Measurements from ENCODE around the gene GNGT2.

Gene GNGT2

GRCh38 chr17:49223517-49224197, 13.3 kb upstream of the GNGT2 start (continued):
- no peak for TF ChIP-seq ZNF155 (tag by site-specific recombination; IDR thresholded peaks at IDR 0.05)
- no peak for TF ChIP-seq ZNF707 (tag by site-specific recombination; IDR thresholded peaks at IDR 0.05)
- no peak for TF ChIP-seq HOXA7 (CRISPR knock-in tag; IDR thresholded peaks at IDR 0.05; ENCODE audit: borderline replicate concordance)
- peak; percentile 57 for TF ChIP-seq GLIS2 (tag by site-specific recombination; IDR thresholded peaks at IDR 0.05)
- TF ChIP-seq PBX3 (CRISPR knock-in tag; IDR thresholded peaks at IDR 0.05) = 0 out of 2 replicates have a peak, but pooled peaks have one; percentile 15
- TF ChIP-seq IKZF3 (tag by site-specific recombination; IDR thresholded peaks at IDR 0.05) = no peak
- TF ChIP-seq SCRT2 (tag by site-specific recombination; IDR thresholded peaks at IDR 0.05) = peak; percentile 46; the same call in 1 of the 2 replicates
- peak; percentile 34; the same call in 1 of the 2 replicates for TF ChIP-seq ZBTB17 (tag by site-specific recombination; IDR thresholded peaks at IDR 0.05)
- TF ChIP-seq ZNF433 (tag by site-specific recombination; IDR thresholded peaks at IDR 0.05; ENCODE audit: low read depth) = no peak
- TF ChIP-seq ZNF561 (tag by site-specific recombination; IDR thresholded peaks at IDR 0.05; ENCODE audit: borderline replicate concordance) = no peak
- TF ChIP-seq GFI1B (tag by site-specific recombination; IDR thresholded peaks at IDR 0.05) = no peak
- no peak for TF ChIP-seq ZNF138 (tag by site-specific recombination; IDR thresholded peaks at IDR 0.05; ENCODE audit: borderline replicate concordance)
- peak; percentile 22 for TF ChIP-seq ZNF654 (tag by site-specific recombination; IDR thresholded peaks at IDR 0.05; ENCODE audit: low read depth)
- TF ChIP-seq SCRT1 (tag by site-specific recombination; IDR thresholded peaks at IDR 0.05; ENCODE audit: borderline replicate concordance) = 0 out of 2 replicates have a peak, but pooled peaks have one; percentile 81
- no peak for TF ChIP-seq ZNF221 (tag by site-specific recombination; IDR thresholded peaks at IDR 0.05; ENCODE audit: borderline replicate concordance)
- TF ChIP-seq ZNF223 (tag by site-specific recombination; IDR thresholded peaks at IDR 0.05) = no peak
- TF ChIP-seq ZFP69B (tag by site-specific recombination; IDR thresholded peaks at IDR 0.05) = no peak
- no peak for TF ChIP-seq ZNF600 (tag by site-specific recombination; IDR thresholded peaks at IDR 0.05)
- TF ChIP-seq ZFP41 (tag by site-specific recombination; IDR thresholded peaks at IDR 0.05; ENCODE audit: borderline replicate concordance) = no peak
- TF ChIP-seq HOXD13 (CRISPR knock-in tag; IDR thresholded peaks at IDR 0.05; ENCODE audit: borderline replicate concordance) = no peak
- no peak for TF ChIP-seq ZNF645 (tag by site-specific recombination; IDR thresholded peaks at IDR 0.05)
- TF ChIP-seq ZBTB10 (tag by site-specific recombination; IDR thresholded peaks at IDR 0.05) = peak; percentile 80
- TF ChIP-seq PATZ1 (tag by site-specific recombination; IDR thresholded peaks at IDR 0.05) = peak; percentile 79
- no peak for TF ChIP-seq ZNF354C (tag by site-specific recombination; IDR thresholded peaks at IDR 0.05; ENCODE audit: borderline replicate concordance, low read depth)
- TF ChIP-seq ZNF2 (tag by site-specific recombination; IDR thresholded peaks at IDR 0.05) = 0 out of 2 replicates have a peak, but pooled peaks have one; percentile 64

Measured in HEK293 (cell line).